KOPT-K1 (cell line): ENCODE results near the gene ATP8A2.

Source experiments
- H3K27ac ChIP-seq: fragments of 200-600 bp; sonication (generic); 2 replicates; pipeline ENCODE4 v1.5.1; 2016; ENCODE audit warnings: antibody characterized with exemption, mild to moderate bottlenecking, low read depth, low read length; ENCODE audit not compliant: poor library complexity, severe bottlenecking
- H3K36me3 ChIP-seq: fragments of 200-600 bp; sonication (generic); 2 replicates; pipeline ENCODE4 v1.5.1; 2017; ENCODE audit warnings: antibody characterized with exemption, mild to moderate bottlenecking, low read length, moderate library complexity; ENCODE audit not compliant: insufficient read depth
- H3K9me3 ChIP-seq: fragments of 200-600 bp; sonication (generic); 2 replicates; pipeline ENCODE4 v1.5.1; 2017; ENCODE audit warnings: antibody characterized with exemption, low read length, mild to moderate bottlenecking; ENCODE audit not compliant: insufficient read depth, poor library complexity, severe bottlenecking

Gene ATP8A2

GRCh38 chr13:25899952-25900351 lies 528.2 kb downstream of the ATP8A2 start:
- peak overlapping the region; percentile 78 for H3K27ac ChIP-seq
- H3K9me3 ChIP-seq, result peaks cover 24% of the 10 kb centered on the region
- H3K36me3 ChIP-seq, result no peaks in the 10 kb centered on the region

GRCh38 chr13:25901460-25902376 lies 529.9 kb downstream of the ATP8A2 start:
- Histone ChIP-seq H3K9me3 (peaks cover 20% of the 10 kb centered on the region), H3K27ac (peak overlapping the region; percentile 78), H3K36me3 (no peaks in the 10 kb centered on the region)

GRCh38 chr13:25902455-25902854 lies 530.7 kb downstream of the ATP8A2 start:
- Histone ChIP-seq H3K27ac (peak overlapping the region; percentile 78), H3K36me3 (no peaks in the 10 kb centered on the region), H3K9me3 (peaks cover 16% of the 10 kb centered on the region)

GRCh38 chr13:25902891-25903341 lies 531.1 kb downstream of the ATP8A2 start:
- Histone ChIP-seq H3K27ac (peak overlapping the region; percentile 78), H3K36me3 (no peaks in the 10 kb centered on the region), H3K9me3 (peaks cover 11% of the 10 kb centered on the region)

GRCh38 chr13:25904830-25905229 lies 533.1 kb downstream of the ATP8A2 start:
- Histone ChIP-seq H3K36me3 (no peaks in the 10 kb centered on the region), H3K9me3 (no peaks in the 10 kb centered on the region), H3K27ac (peak overlapping the region; percentile 78)

GRCh38 chr13:25905611-25906010 lies 533.8 kb downstream of the ATP8A2 start:
- Histone ChIP-seq H3K36me3 (no peaks in the 10 kb centered on the region), H3K27ac (peak overlapping the region; percentile 78), H3K9me3 (no peaks in the 10 kb centered on the region)

- no peaks in the 10 kb centered on the region for H3K36me3 ChIP-seq
- peak overlapping the region; percentile 78 for H3K27ac ChIP-seq
- H3K9me3 ChIP-seq, result no peaks in the 10 kb centered on the region
Measured at GRCh38 chr13:25906191-25906661, 534.5 kb downstream of the ATP8A2 start.

- no peaks in the 10 kb centered on the region for H3K36me3 ChIP-seq
- H3K9me3 ChIP-seq, result no peaks in the 10 kb centered on the region
- no peak overlapping the region for H3K27ac ChIP-seq
Measured at GRCh38 chr13:25908366-25908765, 536.6 kb downstream of the ATP8A2 start.

GRCh38 chr13:25910243-25910642 lies 538.5 kb downstream of the ATP8A2 start:
- H3K9me3 ChIP-seq, result no peaks in the 10 kb centered on the region
- H3K36me3 ChIP-seq, result no peaks in the 10 kb centered on the region
- no peak overlapping the region for H3K27ac ChIP-seq

GRCh38 chr13:25910991-25911419 lies 539.2 kb downstream of the ATP8A2 start:
- Histone ChIP-seq H3K36me3 (no peaks in the 10 kb centered on the region), H3K9me3 (no peaks in the 10 kb centered on the region), H3K27ac (no peak overlapping the region)

GRCh38 chr13:25912961-25913360 lies 541.2 kb downstream of the ATP8A2 start:
- H3K9me3 ChIP-seq, result no peaks in the 10 kb centered on the region
- H3K36me3 ChIP-seq, result no peaks in the 10 kb centered on the region
- no peak overlapping the region for H3K27ac ChIP-seq

- Histone ChIP-seq H3K27ac (no peak overlapping the region), H3K36me3 (no peaks in the 10 kb centered on the region)
Measured at GRCh38 chr13:25915840-25916518, 544.2 kb downstream of the ATP8A2 start.

GRCh38 chr13:25920277-25920676 lies 548.5 kb downstream of the ATP8A2 start:
- Histone ChIP-seq H3K36me3 (no peaks in the 10 kb centered on the region), H3K9me3 (no peaks in the 10 kb centered on the region), H3K27ac (peak overlapping the region; percentile 55)

More at GRCh38 chr13:25915840-25916518, 544.2 kb downstream of the ATP8A2 start:
- no peaks in the 10 kb centered on the region for H3K9me3 ChIP-seq

GRCh38 chr13:25920931-25921330 lies 549.2 kb downstream of the ATP8A2 start:
- peak overlapping the region; percentile 55 for H3K27ac ChIP-seq
- no peaks in the 10 kb centered on the region for H3K9me3 ChIP-seq
- H3K36me3 ChIP-seq, result no peaks in the 10 kb centered on the region

- H3K9me3 ChIP-seq, result no peaks in the 10 kb centered on the region
- no peak overlapping the region for H3K27ac ChIP-seq
- H3K36me3 ChIP-seq, result no peaks in the 10 kb centered on the region
Measured at GRCh38 chr13:25922376-25922775, 550.6 kb downstream of the ATP8A2 start.
